ENCODE results near the gene PKMYT1.

The PKMYT1 gene

DNA sequence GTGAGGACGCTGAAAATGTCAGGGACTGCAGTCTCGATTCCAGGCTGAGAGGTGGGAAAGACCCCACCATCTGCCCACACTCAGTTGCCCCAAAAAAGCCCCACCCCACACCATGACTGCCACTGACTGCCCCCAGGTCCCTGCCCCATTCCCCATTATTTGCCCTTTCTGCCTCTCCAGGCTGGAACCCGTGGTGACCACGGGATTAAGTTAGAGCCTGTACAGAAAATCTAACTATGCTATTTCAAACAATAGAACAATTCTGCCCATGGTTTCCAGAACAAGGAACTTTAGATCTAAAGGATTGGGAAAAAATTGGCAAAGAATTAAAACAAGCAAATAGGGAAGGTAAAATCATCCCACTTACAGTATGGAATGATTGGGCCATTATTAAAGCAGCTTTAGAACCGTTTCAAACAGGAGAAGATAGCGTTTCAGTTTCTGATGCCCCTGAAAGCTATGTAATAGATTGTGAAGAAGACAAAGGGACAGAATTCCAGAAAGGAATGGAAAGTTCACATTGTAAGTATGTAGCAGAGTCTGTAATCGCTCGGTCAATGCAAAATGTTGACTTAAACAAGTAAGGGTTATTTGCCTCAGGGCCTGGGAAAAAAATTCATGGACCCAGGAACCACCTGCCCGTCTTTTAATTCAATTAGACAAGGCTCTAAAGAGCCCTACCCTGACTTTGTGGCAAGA, 54.1 kb downstream of the PKMYT1 start:
- no peak overlapping the region for H3K4me3 ChIP-seq (ENCODE audit: low read length)
- DNase-seq (ENCODE audit: low read depth, low spot score), result no peak

DNA sequence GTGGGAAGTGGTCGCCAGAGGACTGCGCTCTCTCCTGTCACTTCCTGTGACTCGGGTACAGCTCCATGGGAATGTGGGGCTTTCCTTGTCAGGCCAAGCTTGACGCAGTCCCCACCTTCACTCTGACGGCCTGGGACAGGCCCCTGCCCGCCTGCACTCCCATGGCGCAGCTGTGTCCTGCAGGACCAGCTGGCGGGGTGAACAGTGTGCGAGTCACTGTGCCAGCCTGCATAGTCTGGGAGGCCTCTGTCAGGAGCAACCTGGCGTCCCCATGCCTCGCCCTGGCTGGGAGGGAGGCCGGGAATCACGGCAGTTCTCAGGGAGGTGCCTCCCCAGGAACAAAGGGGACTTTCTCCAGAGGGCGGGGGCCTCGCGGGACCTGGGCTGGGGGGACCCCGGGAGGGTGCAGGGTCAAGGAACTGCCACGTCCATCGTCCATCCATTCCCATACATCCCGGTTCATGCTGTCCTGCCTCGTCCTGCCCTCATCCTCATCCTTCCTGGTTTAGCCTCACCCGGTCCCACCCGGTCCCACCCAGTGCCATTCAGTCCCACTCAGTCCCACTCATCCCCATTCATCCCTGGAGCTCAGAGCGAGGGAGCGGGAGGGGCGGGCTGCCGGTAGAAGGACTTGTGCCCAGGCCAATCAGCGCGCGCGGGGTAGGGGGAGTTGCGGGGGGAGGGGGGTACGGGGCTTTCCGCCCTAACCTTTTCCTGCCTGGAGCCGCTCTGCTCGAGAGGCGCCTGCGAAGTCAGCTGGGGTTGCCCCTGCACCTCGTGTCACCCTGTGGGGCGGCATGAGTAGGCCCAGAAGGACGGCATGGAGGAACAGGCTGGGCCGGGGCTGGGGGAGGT, 55.1 kb downstream of the PKMYT1 start:
- no peak overlapping the region for H3K4me3 ChIP-seq (ENCODE audit: low read length)
- DNase-seq (ENCODE audit: low read depth, low spot score), result no peak

DNA sequence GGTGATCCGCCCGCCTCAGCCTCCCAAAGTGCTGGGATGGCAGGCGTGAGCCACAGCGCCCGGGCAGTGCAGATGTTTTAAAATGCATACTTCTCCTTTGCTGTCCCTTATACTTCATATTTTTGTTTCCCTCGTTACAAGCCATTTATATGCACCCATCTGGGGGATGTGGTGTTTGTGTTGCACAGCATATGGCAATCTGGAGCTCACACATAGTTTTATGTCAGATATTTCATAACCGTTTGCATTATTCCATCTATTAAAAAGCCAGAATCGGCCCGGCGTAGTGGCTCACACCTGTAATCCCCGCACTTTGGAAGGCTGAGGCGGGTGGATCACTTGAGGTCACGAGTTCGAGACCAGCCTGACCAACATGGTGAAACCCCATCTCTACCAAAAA, 56.8 kb downstream of the PKMYT1 start:
- no peak overlapping the region for H3K4me3 ChIP-seq (ENCODE audit: low read length)
- DNase-seq (ENCODE audit: low read depth, low spot score), result no peak
